ENCODE results near the gene HSPBP1.

DNA sequence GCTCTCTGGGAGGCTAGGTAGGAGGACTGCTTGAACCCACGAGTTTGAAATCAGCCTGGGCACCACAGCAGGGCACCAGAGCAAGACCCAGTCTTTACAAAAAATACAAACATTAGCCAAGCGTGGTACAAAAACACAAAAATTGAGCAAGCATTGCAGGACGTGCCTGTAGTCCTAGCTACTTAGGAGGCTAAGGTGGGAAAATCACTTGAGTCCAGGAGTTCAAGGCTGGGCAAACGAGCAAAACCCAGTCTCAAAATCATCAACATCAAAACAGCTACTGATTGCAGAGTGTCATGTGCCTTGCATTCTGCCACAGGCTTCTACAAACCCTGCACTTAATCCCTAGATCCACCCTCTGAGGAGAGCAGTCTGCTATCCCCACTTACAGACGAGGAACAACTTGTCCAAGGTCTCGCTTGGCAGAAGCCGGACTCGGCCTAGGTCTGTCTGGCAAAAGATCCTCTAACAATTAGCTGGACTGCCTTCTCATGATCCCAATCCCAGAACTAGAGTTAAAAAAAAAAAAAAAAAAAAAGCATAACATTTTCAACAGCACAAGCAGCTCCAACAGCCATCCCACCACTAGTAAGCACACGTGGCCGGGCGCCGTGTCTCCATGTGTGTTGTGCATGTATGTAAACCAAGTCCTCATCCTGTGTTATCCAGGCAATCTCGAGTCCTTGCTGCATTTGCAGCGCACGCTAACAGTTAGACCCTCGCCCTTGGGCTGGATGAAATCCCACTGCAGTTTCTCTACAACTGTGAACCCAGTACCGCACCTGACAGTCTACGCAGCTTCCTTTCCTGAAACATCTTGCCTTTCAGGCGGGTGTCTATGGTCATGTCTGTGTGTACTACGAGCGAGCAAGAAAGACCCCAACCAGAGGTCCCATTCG is 23.1 kb downstream of the HSPBP1 start:
- TF ChIP-seq, protein P1, sequence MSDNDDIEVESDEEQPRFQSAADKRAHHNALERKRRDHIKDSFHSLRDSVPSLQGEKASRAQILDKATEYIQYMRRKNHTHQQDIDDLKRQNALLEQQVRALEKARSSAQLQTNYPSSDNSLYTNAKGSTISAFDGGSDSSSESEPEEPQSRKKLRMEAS (IDR thresholded peaks at IDR 0.05; ENCODE audit: insufficient read depth, insufficient read length): no peak
- TF ChIP-seq, protein P2, sequence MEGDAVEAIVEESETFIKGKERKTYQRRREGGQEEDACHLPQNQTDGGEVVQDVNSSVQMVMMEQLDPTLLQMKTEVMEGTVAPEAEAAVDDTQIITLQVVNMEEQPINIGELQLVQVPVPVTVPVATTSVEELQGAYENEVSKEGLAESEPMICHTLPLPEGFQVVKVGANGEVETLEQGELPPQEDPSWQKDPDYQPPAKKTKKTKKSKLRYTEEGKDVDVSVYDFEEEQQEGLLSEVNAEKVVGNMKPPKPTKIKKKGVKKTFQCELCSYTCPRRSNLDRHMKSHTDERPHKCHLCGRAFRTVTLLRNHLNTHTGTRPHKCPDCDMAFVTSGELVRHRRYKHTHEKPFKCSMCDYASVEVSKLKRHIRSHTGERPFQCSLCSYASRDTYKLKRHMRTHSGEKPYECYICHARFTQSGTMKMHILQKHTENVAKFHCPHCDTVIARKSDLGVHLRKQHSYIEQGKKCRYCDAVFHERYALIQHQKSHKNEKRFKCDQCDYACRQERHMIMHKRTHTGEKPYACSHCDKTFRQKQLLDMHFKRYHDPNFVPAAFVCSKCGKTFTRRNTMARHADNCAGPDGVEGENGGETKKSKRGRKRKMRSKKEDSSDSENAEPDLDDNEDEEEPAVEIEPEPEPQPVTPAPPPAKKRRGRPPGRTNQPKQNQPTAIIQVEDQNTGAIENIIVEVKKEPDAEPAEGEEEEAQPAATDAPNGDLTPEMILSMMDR (IDR thresholded peaks at IDR 0.05; ENCODE audit: extremely low read depth in 1 of 2, insufficient read depth in 1 of 2, low read depth in 1 of 2, low read length in 2 of 2): no peak
